Activated gamma-delta T cell (primary cell): ENCODE data around the gene KAZN.

ENCODE experiments used
- DNase-seq: peaks from one replicate; lab custom pipeline; 2025; lab: John Stamatoyannopoulos, UW

The KAZN gene

DNA sequence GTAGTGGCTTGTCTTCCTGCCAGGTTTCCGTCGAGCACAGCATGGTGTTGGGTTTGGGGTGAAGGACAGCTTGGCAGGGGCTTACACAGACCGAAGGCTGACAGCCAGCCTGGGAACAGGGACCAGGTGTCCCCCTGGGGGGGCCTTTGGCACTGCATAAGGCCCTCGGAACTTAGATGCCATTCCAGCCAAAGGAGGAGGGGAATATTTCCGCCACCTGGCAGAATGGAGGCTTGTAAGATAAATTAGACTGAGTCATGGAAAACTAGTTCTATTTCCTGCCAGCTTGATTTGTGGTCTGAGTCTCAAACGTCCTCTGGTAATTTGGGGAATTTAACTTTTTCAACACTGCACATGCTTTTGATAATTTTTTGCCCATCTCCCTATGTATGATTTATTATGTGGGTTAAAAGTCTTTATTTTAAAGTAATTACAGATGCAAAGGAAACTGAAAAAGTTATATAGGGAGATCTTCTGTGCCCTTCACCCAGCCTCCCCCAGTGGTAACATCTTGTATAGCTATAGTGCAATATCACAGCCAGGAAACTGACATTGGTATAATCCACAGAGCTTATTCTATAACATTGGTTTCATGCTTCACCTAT lies 543.6 kb downstream of the KAZN start:
- no peak for DNase-seq

DNA sequence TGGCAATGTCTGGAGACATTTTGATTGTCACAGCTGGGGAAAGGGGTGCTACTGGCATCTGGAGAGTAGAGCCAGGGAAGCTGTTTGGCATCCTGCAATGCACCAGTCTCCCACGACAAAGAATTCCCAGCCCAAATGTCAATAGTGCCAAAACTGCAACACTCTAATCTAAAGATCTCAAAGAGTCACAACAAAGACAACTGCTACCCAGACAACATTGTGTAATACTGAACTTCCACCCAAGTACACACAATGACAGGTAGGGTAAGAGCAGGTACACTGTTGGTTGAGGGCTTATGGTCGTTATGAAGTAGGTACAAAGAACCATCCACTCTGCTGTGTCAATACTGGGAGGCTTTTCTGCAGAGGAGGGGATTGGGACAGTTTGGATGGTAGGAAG lies 546.8 kb downstream of the KAZN start:
- DNase-seq = no peak

DNA sequence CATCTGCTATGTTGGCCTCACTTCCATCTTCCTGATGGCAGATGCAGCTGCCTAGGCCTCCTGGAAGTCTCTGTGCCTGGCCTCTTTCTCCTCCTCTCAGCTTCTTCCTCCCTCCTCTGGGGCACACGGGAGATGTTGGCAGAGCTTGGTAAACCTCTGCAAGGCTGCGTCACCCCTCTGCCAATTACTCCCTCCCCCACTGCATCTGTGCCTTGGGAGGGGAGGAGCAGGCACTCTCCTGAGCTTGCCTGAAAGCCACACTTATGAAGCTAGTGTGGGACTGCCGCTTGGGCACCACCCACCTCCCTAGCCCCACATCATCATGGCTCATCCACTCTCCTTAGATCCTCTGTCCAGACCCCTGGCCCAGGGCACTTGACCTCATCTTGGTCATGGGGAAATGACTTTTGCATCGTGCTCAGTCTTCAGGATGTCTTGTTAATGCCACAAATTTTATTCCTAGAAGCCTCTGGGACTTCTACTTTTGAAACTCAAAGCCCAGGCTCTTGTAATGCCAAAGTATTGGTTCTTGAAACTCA lies 547.7 kb downstream of the KAZN start:
- DNase-seq = no peak

DNA sequence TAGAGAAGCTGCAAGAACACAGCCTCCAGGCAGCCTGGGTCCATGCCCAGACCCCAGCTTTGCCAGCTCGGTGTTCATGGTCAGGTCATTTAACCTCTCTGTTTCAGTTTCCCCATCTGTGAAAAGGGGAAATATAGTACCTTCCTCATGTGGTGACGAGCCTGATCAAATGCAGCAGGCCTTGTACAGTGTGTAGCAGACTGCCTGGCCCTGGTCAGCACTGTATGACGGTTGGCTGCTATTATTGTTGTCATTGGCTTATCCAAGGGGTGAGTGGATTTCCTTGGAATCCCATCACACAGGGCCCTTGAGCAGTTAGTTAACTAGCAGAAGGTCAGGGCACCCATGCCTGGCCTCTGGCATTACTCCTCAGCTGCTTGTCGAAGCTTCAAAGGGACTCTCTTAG lies 548.5 kb downstream of the KAZN start:
- no peak for DNase-seq

DNA sequence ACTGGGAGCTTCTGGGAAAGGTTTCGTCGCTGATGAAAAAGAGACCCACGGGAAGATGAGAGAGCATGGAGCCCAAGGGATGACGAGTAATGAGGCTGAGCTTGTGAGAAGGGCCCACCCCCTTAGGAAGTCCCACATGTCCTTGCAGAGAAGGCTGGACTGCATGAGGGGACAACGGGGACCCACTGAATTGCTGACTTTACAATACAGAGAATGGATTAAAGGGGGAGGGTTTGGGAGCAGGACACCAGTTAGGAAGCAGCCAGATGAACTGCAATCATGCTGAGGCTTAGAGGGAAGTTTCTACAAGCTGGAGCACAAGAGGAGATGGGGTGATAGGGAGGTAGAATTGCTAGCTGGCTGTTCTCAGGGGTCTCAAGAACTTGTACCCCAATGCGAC lies 549.5 kb downstream of the KAZN start:
- no peak for DNase-seq

DNA sequence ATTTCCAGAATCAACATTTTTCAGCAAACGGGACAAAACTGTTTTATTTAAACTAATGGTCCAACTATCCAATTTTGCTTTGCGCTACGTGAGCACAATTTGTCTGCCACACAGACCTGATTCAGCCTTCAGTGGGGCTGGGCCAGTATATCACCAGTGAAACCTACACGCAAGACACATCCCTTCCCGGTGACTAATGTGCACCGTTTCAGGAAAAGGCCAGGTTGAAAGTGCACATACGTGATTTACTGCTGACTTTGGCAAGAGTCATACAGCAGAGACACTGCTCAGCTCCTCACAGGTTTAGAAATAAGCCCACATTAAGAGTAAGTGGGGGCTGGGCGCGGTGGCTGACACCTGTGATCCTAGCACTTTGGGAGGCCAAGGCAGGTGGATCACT lies 550.0 kb downstream of the KAZN start:
- no peak for DNase-seq

DNA sequence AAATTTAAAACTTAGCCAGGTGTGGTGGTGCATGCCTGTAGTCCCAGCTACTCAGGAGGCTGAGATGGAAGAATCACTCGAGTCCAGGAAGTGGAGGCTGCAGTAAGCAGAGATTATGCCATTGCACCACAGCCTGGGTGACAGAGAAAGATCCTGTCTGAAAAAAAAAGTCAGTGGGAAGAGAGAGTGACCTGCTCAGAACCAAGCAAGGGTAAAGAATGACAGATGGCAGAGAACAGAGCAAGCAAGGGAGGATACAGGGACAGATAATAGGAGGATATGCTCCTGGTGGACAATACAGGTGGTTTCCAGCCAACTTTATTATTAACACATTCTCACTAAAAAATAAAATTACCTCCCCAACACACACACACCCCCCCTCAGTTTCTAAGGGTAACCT lies 550.5 kb downstream of the KAZN start:
- no peak for DNase-seq

DNA sequence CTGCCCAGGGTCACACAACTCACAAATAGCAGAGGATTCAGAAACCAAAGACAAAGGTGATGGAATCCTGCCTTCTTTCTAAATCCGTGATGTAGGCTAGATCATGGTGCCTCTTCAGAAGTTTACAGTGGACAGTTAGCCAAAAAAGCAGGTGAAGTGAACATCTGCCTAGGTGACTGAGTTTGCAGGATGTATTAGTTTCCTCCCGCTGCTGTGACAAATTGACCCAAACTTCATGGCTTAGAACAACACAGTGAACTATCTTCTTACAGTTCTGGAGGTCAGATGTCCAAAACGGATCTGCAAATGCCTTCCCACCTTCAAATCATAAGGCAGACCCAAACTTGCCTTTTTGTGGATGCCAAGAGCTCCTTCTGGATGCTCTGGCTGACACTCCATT lies 551.9 kb downstream of the KAZN start:
- DNase-seq = no peak

DNA sequence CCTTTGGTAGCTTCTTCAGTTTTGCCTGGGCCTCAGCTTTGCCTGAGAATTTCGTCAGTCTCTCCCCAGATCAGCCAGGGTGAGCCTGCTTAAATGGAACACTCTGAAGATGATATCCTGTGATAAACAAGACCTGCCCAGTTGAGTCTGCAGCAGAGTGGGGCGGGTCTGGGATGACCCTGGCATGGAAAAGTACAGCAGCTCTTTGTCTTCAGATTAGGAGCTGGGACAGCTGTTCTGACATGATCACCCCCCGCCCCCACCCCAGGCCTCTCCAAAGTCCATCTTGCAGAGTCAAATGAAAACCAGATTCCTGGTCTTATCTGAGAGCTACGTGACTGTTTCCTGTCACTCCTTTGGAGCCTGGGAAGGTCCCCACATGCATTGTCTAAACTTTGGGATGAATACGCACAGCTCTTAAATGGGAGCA lies 552.9 kb downstream of the KAZN start:
- DNase-seq = no peak

DNA sequence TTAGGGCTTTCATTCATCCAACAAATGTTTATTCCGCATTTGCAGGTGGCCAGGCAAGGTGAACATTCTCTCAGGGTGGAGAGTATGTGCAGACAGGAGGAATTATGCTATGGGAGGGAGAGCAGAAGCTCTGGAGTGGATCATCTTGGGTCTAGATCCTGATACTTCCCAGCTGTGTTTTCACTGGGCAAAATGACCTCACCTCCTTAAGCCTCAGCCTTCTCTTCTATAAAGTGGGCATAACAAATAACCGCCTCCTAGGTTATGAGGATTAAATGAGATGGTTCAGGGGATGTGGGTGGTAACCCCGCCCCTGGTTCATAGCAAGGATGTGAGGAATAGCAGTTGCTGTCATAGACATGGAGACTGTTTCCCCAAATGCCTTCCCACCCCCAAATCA lies 553.4 kb downstream of the KAZN start:
- no peak for DNase-seq

DNA sequence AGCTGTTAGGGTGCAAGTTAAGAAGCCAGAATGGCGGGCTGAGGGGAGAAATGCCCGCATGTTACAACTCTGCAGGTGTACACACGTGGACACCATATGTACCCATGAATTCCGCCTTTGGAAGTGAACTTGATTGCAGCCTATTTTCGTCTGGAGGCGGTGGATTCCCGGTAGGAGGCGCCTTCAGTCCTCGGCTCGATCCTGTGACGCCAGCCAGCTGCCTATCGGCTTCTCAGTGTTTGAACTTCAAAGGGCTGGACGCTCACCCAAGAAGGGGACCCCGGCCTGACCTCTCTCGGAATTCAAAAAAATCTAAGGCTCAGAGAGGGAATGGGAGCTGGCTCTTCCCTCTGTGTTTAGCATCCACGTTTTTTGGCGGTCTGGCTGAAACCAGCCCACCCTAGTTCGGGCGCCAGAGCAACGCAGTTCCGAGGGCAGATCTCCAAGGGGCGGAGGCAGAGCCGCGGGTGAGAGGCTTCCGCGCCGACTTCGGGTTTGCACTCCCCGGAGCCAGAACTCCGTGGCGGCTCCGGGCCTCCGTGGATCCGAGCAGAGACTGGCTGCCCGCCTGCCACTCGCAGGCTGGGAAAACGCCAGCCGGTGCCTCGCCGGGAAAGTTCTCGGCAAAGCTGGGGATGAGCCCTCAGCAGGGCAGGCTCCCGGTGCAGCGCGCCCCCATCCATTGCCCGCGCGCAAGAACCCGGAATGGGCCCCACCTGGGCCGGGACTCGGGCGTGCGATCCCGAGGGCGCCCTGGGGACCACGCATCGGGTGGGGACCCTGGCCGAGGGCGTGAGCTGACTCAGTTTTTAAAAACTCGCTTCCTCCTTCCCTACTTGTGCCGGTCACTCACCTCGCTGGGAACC lies 554.1 kb downstream of the KAZN start:
- no peak for DNase-seq

DNA sequence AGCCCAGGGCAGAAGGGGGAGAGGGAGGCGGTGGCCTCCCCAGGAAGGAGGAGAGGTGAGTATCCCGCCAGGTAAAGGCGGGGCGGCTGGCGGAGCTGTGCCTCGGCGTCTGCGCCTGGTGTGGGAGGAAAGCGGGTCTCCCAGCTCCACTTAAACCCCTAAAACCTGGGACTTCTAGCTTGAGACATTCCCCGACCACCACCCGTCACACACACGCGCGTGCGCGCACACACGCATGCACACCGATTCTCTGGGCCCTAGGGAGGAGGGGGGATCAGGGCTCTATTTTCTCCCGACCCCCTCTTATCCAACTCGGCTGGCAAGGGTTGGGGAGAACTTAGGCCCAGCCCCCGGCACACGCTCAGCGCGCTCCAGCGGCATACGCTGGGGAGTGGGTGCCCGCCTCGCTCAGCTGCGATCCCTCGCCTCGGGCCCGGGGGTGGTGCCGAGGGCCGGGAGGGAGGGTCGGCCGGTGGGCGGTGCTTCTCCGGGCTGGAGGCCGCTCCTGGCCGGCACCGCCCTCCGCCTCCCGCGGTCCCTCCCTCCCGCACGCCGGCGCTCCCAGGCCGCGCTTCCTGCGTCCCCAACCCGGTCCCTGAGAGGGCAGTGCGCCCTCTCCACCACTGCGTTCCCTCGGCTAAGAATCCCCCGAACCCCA lies 554.8 kb downstream of the KAZN start, which contains the start of gene TMEM51:
Gene TMEM51, plus strand, starts transcription at position 564 of the 658 bp plus-strand sequence. CDS start 61,341 bp downstream, outside the sequence.
- DNase-seq = no peak

DNA sequence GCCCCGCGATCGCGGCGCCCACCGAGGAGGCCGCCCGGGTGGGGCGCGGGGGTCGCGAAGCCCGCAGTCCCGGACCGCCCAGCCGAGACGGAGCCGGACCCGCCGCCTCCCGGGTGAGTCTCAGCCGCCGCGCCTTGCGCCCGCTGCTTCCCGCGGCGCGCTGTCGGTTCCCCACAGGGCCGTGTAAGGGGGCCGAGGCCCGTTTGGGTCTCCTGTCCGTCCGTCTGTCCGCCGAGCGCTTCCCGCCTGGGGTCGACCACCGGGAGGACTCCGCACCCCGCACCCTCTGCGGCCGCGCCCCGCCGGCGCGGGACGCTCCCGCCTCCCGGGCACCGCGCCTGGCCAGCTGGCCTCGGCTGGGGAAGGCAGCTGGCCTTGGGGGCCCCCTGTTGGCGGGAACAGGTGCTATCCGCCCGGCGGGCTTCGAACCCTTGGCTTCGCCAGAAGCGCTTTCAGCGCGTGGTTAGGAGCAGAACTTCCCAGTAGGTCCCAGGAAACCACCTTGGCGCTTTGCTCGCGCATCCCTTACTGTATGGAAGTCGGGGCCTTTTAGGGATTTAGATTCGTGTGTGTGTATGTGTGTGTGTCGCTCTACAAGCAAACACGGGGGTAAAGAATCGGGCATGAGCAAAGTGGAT lies 555.5 kb downstream of the KAZN start:
- DNase-seq = no peak

DNA sequence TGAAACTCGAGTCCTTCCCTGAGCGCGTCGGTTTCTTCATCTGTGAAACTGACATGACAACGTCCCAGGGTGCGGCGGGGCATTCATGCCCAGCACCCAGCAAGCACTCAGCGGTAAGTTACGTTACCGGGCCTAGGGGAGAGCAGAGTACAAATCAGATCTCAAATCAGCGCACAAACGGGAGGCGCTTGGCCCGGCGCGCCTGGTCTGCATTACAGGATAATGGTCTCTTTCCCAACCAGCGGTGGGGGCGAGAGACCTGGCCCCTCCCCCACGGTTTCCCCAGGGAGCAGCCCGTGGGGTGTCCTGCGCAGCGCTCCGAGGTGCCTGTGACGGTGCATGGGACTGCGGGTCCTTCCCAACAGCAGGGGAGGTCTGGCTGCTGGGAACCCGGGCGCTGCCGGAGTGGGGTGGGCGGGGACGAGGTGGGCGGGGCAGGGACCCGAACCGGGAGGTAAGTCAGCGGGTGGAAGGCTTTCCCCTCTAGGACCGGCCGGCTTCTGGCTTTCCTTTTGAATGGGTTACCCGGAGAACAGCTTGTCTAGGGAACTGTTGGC lies 556.1 kb downstream of the KAZN start:
- no peak for DNase-seq

DNA sequence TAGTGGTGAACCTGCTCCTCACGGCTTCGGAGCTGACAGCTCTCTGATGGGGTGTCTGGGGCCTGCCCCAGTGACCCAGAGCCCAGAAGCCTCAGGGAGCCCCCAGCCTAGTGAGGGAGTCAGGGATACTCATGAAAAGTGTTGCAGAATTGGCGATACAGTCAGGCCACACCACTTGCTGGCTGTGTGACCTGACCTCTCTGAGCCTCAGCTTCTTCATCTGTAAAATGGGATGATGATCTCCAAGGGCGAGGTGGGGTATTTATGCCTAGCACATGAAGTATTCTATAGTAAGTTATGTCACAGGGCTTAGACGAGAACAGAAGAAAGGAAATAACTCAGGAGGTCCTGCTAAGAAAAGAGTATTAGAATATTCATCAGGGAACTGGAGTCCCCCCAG lies 556.7 kb downstream of the KAZN start:
- no peak for DNase-seq

DNA sequence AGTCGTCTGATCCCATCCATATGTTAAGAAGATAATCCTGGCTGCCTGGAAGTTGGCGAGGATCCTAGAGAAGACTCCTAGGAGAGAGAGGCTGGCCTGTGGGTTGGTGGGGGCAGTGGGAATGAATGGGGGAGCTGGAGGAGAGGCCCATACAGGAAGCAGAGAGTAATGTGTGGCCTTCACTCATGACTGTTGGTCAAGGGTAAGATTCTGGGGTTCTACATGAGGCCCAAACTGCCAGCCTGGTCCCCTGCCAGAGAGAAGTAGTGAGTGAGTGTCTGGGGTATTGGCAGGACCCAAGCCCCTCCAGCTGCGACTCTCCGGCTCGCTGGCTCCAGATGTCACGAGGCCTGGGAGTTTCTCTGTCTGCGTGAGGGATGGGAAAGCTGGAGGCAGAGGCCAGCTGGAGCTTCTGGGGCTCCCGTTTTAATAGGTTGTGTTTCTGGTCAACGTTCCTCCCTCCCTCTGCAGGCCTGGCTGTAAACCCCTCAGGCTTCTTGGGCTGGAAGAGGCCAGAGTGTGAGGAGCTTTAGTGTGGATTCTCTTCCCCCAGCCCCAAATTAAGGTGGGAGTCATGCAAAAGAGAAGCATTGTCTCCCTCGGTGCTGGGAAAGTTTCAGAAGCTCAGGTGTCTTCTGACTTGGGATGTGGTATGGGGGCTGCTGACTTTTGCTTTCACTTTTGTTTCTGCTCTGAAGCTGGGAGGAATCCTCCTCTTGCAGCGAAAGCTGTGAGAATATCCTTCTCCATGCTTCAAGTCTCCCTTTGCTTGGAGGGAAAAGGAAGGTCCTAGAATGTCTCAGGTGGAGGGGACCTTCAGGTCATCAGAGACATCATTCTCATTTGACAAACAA lies 557.6 kb downstream of the KAZN start:
- DNase-seq = no peak

DNA sequence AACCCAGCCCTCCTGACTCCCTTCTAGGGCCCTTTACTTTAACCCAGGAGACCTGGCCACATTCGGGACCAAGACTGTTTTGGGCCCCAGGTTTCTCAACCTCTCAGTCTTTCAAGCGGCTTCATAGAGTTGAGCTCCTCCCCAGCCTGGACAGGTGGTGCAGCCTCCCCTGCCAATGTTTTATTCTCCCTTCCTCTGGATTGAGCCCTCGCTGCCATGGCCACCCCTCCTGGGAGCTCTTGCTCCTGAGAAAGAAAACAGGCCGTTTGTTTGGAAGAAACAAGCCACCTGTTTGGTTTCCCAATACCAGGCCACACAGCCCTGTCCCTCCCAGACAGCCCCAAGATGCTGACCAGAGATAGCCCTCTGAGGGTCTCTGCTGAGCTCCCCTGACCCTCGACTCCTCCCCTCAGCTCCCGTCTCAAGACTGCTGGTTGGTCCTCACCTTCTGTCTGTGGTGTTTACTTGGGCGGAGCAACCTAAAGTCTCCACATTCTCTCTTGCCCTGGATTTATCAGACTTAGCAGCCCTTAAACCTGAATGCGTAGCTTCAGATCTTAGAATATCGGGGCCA lies 558.4 kb downstream of the KAZN start:
- no peak for DNase-seq

DNA sequence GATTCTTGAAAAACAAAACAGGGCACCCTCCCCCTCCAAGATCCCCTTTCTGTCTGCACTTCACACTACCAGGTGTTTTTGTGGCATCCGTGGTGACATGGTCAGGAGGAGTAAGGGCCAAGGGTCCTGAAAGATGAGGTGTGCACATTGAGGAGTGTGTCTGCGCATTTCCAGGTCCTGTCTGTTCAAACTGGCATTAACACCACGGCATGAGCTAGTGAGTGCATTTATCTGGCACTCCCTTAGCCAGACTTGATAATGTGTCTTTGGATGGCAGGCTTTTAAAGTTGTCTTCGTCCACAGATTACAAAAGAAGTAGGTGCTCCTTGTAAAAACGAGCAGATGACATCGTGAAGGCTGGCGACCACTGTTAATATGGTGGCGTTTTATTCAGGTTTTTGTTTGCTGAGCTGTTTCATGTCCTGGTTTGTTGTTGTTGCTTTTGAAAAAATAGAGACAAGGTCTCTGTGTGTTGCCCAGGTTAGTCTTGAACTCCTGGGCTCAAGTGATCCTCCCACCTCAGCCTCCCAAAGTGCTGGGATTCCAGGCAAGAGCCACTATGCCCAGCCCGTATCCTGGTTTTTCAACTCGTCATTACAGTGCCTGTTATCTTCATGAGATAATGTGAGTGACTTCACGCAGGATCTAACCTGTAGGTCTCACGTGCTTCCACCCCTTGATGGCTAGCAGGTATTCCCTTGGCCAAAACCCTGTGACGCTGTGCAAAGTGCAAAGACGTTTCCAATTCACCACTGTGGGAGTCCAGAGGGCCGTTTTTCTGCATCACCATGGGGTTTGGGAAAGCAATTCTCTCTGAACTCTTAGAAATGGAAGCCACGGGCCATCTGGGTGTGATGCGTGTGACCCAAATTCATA lies 559.3 kb downstream of the KAZN start:
- no peak for DNase-seq

DNA sequence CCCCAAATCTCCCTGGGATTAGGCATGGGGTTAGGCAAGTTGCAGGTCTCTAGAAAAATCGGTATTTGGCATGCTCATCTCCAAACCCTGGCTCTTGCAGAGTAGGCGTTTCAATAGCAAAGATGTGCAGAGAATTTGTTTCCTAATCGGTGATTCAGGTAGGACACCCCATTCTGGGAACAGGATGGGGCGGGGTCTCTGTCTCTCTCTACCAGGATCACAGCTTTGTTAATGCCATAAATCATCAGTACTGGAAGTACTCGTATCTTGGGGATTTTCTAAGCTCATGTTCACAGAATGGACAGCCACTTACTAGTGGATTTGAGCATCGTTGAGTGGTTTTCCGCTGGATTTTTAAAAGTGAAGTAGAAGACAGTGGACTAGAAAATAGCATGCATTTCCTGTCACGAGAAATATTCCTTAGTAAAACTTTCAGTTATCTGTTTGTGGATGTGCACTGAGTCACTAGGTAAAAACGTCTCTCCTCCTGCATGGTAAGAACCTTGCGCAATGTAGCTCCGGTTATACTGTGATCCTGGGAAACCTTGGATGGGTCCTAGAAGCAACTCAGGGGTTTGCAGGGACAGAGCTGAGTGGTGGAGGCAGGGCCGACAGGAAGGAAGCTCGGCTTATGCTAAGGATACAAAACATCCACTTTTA lies 560.2 kb downstream of the KAZN start:
- DNase-seq = no peak
